DOHH2 (cell line): ENCODE results near the gene NFIA.

Experiments
- CTCF ChIP-seq: fragments of 200-600 bp; sonication (generic); IDR thresholded peaks from one replicate; pipeline ENCODE4 v1.5.1; 2014; ENCODE audit warnings: antibody characterized with exemption, mild to moderate bottlenecking, low read depth, low read length; ENCODE audit not compliant: poor library complexity, severe bottlenecking
- EZH2phosphoT487 ChIP-seq: fragments of 200-600 bp; sonication (generic); IDR thresholded peaks from 2 replicates; pipeline ENCODE4 v1.6.1; 2017; ENCODE audit warnings: borderline replicate concordance, mild to moderate bottlenecking, antibody characterized with exemption, low read length, moderate library complexity, mixed read lengths

GRCh38 chr1:61435226-61435625 is 352.9 kb downstream of the NFIA start:
- no peak for TF ChIP-seq CTCF
- TF ChIP-seq EZH2phosphoT487: no peak
